Raji (cell line): ENCODE results near the gene ZNF605.

Experiments used
- POLR2A ChIP-seq: IDR thresholded peaks from 2 replicates; pipeline ENCODE4 v1.6.1; 2011; ENCODE audit warnings: low read depth, low read length, control low read depth; ENCODE audit not compliant: insufficient read depth

Gene ZNF605

DNA sequence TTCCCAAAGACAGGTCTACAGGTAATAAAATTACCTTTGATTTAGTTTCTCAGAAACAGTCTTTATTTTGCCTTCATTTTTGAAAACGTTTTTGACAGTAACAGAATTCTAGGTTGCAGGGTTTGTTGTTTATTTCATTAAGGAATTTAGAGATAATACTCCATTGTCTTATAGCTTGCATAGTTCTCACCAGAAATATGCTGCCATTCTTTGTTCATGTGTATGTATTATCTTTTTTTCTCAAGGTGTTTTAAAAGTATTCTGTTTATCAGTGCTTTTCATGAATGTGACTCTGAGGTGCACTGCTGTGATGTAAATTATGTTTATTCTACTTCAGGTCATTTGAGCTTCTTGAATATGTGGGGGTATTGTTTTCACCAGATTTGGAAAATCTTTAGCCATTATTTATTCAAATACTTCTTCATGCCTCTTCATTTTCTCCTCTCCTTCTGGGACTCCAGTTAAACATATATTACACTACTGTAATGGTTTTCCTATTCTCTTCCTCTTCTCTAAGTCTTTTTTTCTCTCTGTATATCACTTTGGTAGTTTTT lies 32.7 kb downstream of the ZNF605 start:
- TF ChIP-seq POLR2A, result no peak

DNA sequence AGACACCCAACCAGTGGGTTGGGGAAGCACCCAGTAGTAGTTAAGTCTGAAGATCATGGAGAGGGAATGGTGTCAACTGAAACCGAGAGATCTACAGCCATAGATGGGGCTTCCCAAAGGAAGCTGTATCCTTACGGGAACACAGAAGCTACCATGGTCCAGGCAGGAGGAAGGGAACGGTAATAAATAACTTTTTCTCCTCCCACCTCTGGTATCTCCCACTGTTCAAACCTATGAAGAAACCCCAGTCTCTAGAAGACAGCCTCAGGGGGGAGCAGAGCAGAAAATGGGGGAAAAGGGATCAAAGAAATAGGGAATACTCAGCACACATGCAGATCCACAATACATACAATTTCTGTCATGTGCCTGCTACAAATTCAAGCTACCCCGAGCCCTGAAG lies 33.4 kb downstream of the ZNF605 start:
- no peak for TF ChIP-seq POLR2A

DNA sequence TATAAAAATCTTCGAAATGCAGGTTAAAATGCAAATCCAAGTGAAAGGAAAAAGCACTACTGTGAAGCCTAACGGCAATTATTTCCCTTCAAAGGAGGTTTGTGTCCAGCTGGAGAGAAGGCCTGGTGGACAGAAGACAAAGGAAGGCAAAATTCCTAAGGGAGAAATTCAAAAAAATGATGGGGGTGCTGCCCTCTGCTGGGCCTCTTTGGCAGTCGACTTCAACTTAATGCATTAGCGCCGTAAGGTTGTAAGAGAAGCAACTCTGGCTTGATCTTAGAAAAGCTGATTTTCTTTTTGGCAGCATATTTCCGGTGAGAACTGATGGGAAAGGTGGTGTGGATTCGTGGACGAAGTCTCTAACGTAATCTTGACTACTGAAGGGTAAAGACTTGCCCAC lies 34.4 kb downstream of the ZNF605 start:
- TF ChIP-seq POLR2A, result no peak

DNA sequence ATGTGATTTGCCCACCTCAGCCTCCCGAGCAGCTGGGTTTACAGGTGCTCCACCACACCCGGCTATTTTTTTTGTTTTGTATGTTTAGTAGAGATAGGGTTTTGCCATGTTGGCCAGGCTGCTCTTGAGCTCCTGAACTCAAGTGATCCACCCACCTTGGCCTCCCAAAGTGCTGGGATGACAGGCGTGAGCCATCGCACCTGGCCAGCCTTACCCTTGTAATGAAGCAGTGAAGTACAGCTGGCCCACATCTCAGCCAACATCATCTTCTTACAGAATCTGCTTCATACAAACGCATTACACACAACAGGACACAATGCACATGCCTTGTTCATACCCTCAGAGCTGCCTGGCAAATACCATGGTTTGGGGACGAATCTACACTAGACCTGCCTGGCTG lies 37.4 kb downstream of the ZNF605 start:
- TF ChIP-seq POLR2A, result no peak

DNA sequence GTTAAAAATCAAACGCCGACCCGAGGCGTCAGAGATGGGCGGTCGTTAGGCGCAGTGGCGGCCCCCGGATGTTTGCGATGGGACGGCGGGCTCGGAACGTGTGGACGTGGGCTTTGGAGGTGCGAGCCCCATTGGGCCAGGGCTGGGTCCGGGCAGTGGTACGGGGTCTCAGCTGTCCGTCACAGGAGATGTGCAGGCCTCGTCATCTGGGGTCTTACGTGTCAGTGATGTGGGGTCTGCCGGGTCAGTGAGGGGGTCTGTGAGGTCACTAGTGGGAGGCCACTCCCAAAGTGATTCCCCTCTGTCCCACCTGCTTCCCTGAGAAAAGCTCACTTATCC lies 47.1 kb downstream of the ZNF605 start:
- TF ChIP-seq POLR2A, result no peak

DNA sequence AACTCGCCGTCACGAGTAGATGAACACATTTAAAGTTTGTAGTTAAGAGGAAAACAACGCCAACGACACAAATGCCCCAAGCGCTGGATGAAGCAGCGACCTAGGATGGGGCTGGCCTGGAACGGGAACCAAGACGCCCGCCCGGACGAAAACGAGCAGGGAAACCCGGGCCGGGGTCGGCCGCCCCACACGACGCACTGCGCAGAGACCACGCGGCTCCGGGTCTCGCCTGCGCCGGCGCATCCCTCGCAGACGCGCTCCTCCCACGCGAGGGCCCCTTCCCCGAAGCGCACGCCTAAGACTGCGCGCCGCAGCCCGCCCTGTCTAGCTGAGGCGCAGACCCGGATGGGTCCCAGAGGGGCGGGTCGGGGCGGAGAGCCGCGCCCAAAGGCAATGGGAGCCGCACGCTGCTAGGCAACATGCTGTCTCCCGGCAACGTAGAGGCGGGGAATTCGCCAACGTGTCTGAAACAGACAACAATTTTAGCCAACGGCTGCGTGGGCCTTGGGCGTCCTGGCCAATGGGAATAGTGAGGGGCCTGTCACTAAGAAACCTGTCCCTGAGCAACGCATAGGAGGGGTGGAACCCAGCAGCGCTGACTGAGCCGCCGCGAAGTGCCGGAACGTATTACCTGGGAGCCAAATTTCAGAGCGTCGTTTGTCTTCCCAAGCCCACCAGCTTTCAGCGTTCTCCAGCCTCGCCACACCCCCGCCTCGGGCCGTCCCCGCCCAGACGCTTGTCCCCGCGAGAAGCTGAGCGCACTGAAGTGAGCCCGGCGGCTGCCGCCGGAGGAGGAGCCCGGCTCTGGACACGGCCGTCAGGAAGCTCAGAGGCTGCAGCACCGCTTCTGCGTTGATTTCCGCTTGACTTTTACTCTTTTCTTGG lies 47.7 kb downstream of the ZNF605 start:
- TF ChIP-seq POLR2A, result no peak

DNA sequence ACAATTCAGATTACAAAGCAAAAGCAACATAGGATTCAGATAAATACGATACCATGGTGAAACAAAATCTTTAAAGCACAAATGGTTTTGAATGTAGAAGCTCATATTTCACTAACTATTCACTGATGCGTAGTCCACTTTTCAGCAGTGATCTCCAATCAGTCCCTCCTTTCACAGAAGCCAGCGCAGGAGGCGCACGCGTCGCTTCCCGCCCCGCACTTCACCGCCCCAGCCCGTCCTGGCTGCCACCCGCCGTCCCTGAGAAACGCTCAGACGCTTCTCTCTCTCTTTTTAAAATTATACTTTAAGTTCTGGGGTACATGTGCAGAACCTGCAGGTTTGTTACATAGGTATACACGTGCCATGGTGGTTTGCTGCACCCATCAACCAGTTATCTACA lies 48.9 kb downstream of the ZNF605 start:
- TF ChIP-seq POLR2A, result no peak

DNA sequence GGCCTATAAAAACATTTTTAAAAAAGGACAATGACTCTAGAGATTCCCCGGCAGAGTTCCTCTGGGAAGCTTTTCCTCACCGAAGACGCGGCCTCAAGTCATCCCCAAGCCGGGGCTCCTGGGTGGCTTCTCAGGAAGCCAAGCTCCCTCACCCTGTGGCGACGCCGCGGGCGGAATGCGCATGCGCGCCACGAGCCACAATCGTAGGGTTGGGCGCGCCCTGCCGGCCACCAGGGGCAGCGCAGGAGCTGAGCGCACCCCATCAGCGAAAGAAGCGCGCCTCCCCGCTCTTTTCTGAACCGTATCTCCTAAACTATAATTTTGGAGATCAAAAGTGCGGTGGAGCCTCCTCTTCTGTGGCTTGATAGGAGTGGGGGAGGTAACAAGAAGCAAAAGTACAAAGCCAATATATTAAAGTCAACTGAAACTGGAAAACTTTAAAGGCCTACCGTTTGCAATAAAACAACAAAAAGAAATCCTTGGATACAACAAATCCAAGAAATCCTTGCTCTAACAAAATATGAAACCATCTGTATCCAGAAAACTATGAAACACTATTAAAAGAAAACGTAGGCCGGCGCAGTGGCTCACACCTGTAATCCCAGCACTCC lies 51.3 kb downstream of the ZNF605 start:
- no peak for TF ChIP-seq POLR2A

DNA sequence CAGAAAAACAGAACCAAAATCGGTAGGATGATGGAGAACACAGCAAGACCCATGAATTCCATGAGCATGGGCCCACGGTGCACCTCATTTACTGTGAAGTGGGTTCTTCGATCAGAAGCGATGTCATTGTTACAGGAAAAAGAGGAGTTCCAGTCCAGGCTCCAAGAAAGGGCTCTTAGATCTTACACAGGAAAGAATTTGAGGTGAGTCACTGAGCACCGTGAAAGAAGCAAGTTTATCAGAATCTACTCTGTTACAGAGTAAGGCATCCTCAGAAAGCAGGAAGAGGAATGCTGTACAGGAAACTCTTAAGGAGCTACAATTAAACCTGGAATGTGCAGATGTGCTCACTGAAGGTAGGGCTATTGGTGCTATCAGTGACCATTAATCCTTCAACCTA lies 57.1 kb downstream of the ZNF605 start:
- no peak for TF ChIP-seq POLR2A

DNA sequence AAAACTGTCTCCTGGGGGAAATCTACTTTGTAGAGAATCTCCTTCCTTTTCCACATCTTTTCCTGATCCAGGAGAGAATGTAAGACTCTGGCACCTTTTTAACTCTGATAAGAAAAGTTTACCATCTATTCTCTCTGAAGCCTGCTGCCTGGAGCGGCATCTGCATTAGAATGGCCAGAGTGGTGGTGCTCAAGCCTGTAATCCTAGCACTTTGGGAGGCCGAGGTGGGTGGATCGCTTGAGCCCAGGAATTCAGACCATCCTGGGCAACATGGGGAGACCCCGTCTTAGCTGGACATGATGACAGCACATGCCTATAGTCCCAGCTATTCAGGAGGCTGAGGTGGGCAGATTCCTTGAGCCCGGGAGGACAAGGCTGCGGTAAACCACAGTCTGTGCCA lies 67.3 kb downstream of the ZNF605 start:
- TF ChIP-seq POLR2A, result no peak

DNA sequence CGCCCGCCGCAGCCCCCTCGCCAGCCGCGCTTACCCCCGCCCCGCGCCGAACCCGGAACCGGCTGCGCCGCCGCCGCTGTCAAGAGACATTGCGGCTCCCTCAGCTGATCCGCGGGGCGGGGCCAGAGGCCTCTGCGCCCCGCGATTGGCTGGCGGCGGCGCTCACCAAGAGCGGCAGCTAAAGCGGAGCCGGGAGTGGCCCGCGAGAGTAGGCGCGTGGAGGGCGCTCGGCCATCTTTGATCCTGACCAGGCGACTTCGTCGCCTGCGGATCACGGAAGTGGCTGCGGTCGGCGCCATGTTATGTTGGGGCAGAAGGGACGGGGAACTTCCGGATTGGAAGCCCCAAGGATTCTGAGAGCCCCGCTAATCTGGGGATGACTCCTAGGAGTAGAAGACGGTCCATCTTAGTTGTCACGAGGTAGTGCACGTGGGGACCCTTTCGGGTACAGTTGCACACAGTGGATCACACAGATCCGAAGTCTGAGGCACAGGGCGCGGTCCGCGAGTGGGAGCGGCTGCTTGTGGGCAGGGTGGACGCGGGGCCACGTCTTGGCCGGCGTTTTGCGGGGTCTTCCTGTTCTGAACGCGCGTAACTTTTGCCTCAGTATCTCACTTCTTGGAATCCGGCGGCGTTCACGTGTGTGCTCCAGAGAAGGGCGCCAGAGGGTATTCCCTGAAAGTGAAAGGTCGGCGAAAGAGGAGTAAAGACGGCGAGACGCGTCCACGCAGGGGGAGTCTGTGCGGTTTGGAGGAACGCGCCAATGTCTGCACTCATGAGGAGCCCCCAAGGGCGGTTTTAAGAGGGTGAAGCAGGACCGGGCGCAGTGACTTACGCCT lies 68.4 kb downstream of the ZNF605 start, which contains the start of gene CHFR:
Gene CHFR (minus strand): TSS at position 93 of the 839 bp plus-strand sequence. CDS start 277 bp downstream, outside the sequence.
- no peak for TF ChIP-seq POLR2A

DNA sequence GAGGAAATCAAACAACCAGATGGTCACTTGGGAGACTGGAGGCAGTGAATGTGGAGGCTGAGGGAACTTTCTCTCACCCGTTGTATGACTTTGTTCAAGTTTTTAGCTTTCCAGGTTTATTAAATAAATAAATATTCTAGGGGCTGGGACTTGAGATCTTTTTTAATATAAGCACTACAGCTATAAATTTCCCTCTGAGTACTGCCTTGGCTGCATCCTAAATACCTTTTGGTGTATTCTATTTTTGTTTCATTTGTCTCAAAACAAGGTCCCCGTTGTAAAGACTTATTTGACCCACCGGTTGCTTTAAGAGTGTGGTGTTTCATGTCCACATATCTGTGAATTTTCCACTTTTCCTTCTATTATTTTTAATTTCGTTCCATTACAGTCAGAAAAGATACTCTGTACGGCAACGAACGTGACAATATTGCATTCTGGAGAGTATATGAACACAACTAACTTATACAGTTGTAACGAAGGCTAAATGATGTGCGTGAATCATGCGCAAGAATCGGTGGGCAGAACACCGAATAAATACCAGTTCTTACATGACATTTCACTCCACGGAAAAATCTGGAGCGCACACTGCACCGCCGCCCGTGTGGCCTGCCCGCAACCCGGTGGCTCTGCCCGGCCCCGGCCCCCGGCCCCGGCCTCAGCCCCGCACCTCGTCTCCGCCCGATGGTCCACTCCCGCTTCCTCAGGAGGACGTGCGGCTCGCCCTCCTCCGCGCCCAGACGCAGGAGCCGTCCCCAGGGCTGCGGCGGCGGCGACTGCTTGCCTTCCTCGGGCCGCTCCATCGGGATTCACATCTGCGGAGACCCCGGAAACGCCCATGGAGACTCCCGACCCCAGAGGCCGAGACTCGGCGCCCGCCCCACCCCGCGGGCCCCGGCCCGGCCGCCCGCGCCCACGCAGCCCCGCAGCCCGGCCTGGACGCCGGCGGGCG lies 69.3 kb downstream of the ZNF605 start:
- TF ChIP-seq POLR2A, result no peak

DNA sequence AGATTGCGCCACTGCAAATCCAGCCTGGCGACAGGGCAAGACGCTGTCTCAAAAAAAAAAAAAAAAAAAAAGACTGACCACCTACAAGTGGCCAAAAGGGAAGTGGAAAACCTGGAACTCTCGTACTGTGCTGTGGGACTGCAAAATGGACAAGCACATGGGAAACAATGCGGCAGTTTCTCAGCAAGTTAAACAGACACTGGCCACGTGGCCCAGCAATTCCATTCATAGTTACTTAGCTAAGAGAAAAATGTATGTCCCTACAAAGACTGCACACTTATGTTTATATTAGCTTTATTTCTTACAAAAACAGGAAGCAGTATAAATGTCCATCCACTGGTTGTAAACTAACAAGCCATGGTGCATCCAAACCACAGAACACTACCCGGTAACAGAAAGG lies 74.3 kb downstream of the ZNF605 start:
- no peak for TF ChIP-seq POLR2A

DNA sequence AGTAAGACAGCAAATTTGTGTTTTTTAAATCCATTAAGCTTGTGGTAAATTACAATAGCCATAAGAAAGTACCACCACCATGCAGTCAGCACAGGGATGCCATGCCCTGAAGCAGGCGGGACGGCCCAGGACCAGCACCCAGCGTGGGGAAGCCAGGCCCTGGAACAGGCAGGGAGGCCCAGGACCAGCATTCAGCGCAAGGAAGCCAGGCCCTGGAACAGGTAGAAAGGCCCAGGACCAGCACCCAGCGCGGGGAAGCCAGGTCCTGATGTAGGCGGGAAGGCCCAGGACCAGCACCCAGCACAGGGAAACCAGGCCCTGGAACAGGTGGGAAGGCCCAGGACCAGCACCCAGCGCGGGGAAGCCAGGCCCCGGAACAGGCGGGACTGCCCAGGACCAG lies 81.9 kb downstream of the ZNF605 start:
- no peak for TF ChIP-seq POLR2A

DNA sequence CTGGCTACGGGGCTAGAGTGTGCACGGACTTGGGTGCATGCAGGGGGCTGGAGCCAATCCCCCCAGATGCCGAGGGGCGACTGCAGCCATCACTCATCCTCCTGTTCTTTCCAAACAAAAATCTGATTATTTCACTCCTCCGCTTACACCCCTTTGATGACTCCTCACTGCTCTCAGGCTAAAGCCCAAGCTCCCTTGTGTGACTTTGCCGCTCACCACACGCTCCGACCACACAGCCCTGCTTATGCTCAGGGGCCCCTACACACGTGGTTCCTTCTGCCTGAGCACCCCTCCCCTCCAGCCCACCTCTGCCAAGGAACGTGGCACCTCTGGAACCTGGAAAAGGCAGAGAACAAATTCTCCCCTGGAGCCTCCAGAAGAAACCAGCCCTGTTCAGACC lies 82.4 kb downstream of the ZNF605 start:
- no peak for TF ChIP-seq POLR2A

DNA sequence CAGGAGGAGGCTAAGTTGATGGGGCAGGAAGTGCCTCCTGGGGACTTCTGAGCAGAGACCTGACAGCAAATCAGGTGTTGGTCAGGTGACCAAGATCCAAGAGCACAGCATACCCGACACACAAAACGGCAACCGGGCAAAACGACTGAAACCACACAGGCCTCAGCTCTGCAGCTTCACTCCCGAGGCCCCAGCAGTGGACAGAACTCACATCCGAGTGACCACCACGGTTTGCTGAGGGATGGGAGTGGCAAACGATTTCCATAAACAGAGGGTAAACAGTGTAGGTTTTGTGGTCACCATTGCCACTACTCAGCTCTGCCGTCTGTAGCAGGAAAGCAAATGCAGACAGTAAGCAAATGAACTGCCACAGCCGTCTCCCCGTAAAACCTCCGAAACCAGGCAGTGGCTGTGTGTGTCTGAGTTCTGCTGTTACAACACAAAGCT lies 83.1 kb downstream of the ZNF605 start:
- TF ChIP-seq POLR2A, result no peak
